GM18499 (cell line): ENCODE results near the gene TRIM17.

Experiments
- ATAC-seq: cut with Tn5 transposase; IDR thresholded peaks from one replicate; pipeline ENCODE4 v1.9.1; 2021; ENCODE audit warnings: moderate number of reproducible peaks; ENCODE audit not compliant: insufficient read depth, unreplicated experiment

Gene TRIM17

GRCh38 chr1:228420968-228421826 lies 4.5 kb upstream of the TRIM17 start:
- no peak for ATAC-seq

GRCh38 chr1:228417483-228418203 lies 982 bp upstream of the TRIM17 start:
- ATAC-seq, result no peak

GRCh38 chr1:228417061-228417460 lies 400 bp upstream of the TRIM17 start:
- ATAC-seq, result no peak

GRCh38 chr1:228415853-228416216 lies 826 bp downstream of the TRIM17 start:
- ATAC-seq, result no peak

GRCh38 chr1:228415221-228415620 lies 1.4 kb downstream of the TRIM17 start:
- ATAC-seq, result no peak

GRCh38 chr1:228414511-228415211 lies 2.0 kb downstream of the TRIM17 start:
- no peak for ATAC-seq

- ATAC-seq, result no peak
Observed at GRCh38 chr1:228413241-228414010, 3.2 kb downstream of the TRIM17 start.

GRCh38 chr1:228411548-228412430 lies 4.9 kb downstream of the TRIM17 start:
- no peak for ATAC-seq

- no peak for ATAC-seq
Observed at GRCh38 chr1:228411121-228411520, 5.5 kb downstream of the TRIM17 start.

GRCh38 chr1:228410671-228411070 lies 6.0 kb downstream of the TRIM17 start:
- no peak for ATAC-seq

- no peak for ATAC-seq
Observed at GRCh38 chr1:228410015-228410414, 6.6 kb downstream of the TRIM17 start.

- ATAC-seq, result no peak
Observed at GRCh38 chr1:228408869-228409805, 7.5 kb downstream of the TRIM17 start.

- ATAC-seq, result no peak
Observed at GRCh38 chr1:228408041-228408868, 8.4 kb downstream of the TRIM17 start.

- ATAC-seq, result no peak
Observed at GRCh38 chr1:228407106-228408040, 9.3 kb downstream of the TRIM17 start.

- no peak for ATAC-seq
Observed at GRCh38 chr1:228405979-228406228, 10.8 kb downstream of the TRIM17 start.

- no peak for ATAC-seq
Observed at GRCh38 chr1:228405200-228405978, 11.3 kb downstream of the TRIM17 start.
